NK-92 (cell line): ENCODE data around the gene PAX2.

ENCODE experiments used
- DNase-seq: peaks from one replicate; lab custom pipeline; 2025; ENCODE audit not compliant: unreplicated experiment; lab: John Stamatoyannopoulos, UW

Gene PAX2

DNA sequence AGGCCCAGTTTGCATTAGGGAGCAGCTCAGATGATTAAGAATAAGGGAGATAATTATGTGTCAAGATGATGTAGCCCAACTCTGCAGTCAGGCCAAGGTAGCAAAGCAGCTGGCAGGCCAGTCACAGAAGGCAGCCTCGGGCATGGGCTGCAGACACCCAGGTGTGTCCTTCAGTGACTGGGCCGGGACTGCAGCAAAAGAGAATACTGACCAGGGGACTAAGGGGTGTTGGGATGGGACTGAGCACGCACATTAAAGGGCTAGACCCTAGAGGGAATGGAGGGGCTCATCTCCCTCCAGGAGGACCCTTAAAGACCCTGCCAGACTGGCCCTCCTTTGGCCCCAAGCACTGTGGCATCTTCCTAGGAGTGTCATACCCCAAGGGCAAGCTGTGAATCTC is 38.7 kb downstream of the PAX2 start:
- DNase-seq = no peak

DNA sequence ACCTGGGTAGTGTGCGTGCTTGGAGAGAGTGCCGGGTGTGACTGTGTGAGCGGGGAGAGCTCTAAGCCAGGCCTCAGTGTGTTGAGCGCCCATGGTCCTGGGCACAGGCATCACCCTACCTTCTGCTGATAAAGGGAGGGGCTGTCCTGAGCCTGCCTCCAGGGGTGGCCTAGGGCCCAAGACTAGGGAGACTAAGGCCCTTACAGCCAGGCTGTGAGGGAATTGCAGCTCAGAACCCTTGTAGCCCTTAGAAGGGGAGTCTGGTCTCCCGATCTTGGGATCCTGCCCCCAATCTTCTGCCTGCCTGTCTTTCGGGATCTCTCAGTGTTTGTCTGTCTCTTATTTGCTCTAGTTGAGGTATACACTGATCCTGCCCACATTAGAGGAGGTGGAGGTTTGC is 41.2 kb downstream of the PAX2 start:
- no peak for DNase-seq

DNA sequence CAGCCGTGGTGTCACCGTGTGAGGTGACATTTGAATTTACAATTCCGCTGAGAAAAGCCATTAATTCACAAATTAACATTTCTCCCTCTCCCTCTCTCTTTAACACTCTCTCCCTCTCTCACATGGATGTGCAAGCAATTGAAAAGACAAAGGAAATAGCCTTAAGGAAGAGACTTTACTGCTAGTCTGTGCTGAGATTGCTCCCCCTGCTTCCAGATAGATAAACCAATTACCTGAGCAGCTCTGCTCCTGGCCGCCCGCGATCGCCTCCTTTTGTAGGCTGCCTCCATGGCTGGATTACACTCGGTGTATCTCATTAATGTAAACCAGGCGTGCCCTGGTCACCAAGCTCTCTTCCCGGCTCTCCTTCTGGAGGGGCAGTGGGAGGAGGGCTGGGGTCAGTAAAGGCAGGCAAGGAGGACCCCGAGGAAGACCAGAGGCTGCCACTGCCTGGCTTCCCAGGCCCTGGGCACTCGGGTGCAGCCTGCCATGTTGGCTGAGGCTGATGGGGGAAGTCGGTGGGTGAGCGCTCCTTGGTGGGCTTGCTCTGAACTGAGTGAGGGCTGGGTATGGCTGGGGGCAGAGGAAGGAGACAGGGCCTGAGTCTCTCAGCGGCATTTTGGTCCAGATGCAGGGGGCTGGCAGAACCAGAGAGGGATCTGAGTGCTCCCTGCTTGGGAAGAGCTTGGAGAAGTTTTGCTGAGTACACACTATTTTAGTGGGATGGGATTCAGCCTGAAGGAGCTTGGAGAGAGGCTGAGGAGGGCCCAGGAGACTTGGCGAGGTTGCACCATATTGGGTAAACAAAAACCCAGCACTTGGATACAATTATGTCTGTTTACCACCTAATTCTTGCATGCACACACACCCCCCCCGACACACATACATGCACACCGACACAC is 42.9 kb downstream of the PAX2 start:
- DNase-seq = no peak

DNA sequence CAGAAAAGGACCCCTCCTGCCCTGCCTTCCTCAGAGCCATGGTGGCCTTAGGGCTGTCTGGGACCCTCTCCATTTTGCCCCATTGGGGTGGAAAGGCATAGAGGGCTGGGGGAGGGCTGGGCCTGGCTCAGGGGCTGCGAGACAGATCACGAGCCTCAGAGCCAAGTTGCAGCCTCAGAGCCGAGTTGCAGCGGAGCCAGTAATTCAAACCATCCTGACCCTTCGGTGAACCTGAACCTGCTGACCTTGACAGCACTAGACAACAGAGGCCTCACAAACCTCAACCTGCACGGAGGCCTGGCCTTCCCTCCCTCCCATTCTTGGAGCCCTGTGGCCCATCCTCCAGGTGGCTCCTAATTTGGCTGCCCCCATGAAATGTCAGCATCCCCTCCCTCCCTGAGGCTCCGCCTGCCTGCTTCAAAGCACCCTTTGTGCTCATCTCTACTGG is 45.4 kb downstream of the PAX2 start:
- DNase-seq = no peak

DNA sequence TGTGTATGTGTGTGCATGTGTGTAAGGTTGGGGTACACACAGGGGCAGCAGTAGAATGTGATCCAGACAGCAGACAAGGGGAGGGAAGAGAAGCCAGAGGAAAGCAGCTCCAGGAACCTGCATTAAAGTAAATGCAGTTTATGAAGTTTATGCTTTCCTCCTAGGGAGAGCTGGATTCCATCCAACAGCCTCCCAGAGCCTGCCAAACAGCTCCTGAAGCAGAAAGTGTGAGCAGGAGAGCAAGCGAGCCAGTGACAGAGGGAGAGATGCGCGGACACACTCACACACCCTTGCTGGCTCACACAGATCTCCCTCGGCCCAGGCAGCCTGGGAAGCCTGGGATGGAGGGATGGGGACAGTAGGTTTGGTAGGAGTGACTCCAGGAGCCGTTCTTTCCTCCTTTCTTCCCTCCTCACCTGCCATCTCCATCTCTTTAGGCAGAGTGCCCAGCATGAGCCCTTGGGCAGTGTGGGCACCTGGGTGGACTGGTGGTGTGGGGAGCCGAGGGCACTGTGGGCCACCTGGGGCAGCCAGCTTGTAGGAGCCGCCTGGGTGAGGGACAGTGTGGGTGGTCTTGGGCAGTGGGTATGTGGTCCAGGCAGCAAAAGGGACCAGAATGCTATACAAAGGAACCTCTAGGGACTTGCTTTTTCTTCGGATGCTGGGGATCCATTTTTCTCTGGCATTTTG is 46.1 kb downstream of the PAX2 start:
- no peak for DNase-seq

DNA sequence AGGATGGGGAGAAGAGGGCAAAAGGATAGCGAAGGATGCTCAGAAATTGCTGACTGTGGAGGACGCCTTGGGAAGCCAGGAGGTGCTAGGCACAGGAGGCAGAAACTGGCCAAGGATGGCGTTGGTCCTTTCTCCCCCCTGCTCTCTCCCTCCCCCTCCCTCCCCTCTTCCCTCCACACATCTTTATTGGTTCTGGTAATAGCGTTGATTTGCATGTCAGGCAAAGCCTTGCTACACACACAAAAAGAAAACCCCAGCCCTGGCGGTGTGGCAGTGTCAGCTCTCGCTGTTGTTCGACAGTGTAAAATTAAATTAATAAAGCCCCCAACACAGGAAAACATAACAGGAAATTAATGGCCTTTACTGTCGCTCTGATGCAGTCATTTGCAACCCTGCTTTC is 47.2 kb downstream of the PAX2 start:
- no peak for DNase-seq

DNA sequence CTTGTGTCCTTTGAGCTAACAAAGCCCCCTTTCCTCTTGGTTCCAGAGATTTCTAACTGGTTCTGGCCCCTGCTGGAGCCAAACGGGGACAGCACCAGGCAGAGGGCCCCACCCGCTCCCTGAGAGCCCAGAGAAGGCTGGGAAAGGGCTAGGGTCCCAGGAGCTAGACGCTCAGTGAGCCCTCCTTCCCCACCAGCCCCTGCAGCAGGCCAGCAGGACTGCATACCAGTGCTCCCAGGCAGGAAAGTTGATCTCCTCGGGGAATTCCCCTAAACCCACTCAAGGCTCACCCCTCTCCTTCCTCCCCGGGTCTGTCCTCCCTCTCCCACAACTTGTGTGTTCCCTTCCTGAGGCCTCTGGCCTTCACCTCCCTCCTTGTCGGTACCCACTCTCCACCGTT is 47.7 kb downstream of the PAX2 start:
- no peak for DNase-seq

DNA sequence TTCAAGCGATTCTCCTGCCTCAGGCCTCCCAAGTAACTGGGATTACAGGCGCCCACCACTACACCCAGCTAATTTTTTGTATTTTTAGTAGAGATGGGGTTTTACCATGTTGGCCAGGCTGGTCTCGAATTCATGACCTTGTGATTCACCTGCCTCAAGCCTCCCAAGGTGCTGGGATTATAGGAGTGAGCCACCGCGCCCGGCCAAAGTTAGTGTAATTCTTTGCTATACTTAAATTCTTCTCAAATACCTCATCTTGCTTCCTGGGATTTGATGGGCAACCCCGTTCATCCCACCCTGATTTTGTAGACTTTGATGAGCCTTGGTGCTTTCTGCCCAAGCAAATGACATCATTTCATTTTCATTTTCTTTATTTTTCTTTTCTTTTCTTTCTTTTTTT is 54.5 kb downstream of the PAX2 start:
- DNase-seq = no peak

DNA sequence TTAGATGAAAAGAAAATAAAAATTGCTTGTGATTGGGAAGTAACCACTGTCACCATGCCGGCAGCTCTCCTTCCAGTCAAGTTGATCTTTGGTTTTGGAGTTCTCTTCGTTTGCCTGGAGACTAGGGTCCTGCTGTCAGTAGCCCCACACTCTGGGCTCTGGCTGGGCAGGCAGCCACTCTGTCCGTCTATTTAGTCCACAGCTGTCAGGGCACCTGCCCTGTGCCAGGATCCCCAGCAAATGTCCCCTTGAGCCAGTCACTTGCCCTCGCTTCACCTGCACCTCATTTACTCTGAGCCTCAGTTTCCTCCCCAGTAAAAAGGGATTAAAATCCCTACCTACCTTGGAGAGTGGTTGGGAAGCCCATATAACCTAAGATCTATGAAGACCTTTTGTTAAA is 55.5 kb downstream of the PAX2 start:
- DNase-seq = no peak

DNA sequence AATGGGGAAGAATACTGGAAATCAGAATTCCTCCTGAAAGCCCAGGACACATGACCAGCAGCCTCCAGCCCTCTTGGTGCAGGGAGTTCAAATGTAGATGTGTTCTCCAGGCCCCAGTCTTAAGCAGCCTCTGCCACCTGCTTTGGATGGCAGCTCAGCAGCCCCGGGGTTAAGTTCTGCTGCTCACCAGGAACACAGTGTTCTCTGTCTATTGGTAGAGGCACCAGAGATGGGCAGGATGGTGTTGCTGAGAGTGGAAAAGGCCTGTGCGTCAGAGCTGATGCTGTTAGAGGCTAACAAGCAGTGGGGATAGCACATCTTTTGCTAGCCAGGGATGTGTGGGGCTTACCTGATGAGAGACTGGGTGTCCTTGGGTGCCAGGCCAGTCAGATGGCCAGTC is 56.8 kb downstream of the PAX2 start:
- DNase-seq = no peak

DNA sequence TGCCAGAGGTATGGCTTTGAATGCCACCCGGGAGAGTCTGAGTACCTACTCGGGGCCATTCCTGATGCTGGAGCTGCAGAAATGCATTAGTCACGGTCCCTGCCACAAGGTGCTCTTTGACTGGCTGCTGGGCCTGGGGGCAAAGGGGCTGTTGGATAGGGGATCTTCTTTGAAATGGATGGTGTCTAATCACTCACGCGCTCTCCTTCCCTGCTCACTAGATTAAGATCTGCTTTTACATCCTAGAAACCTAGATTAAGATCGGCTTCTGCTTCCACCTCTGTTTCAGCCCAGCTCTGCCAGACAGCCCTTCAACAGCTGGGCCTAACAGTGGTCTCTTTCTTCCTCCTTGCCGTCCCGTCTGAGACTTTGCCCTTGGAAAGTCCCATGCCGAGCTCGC is 57.2 kb downstream of the PAX2 start:
- DNase-seq = no peak

DNA sequence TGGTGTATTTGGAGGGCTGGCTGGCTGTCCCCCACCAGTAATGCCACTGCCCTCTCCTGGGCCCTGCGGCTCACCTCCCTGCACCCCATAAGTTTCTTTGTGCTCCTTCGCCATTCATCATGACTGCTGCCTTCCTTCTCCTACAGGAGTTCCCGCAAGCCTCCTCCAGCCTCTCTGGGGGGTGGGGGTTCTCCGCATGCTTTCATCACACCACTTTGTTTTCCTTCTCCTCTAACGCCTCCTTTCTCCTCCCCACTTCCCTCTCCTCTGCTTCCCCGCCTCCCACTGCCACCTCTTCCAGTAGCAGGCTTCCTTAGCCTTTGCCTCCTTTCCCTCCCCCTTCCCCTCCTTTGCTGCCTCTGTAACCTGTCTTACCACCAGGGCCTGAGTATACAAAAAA is 58.1 kb downstream of the PAX2 start:
- DNase-seq = no peak

DNA sequence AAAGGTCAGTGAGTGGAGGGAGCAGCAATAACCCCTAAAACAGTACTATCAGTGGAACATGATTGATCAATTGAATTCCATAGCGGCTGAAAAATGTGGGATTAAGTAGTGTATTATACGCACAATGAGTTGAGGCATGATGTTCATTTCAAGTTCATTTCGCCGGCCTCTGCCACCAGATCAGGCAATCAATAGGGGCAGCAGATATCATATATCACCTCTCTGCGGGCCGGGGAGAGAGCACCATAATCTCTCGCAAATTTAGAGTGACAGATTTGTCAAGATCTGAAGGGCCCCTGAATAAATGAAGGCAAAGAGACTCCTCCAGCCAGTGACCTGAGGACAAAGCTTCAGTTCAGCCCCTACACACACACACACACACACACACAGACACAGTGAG is 58.5 kb downstream of the PAX2 start:
- no peak for DNase-seq

DNA sequence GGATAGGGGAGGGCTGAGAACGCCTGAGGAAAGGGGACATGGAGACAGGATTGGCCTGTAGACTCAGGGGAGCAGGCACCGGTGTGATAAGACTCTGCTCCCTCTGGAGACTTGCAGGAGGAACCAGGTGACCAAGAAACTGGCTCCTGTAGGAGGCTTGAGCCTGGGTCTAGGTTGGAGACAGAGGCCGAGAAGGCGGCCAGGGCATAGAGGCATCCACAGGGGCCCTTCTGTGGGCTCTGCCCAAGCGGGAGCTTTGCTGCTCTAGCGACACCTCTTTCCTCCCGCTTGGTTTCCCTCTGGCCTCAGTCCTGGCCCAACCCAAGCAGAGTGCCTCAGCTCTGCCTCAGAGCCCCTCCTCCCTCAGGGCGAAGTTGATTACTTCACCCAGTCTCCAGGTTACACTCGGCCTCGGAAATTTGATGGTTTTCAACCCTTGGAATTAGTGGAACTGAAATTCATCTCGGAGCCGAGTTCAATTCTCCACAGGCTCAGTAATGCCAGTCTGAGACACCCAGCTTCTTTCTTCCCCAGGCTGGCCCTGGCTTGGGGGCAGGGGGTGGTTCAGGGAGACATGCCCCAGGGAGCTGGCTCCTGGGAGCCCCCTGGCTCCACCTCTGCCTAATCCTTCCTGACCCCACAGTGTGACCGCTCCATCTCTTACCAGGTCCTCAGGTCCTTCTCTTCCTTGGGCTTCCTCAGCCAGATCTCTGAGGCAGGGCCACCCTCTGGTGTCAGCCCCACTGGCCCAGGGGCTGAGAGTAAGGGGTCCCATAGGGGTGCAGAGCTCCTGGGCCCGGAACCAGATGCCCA is 60.4 kb downstream of the PAX2 start:
- DNase-seq = no peak

DNA sequence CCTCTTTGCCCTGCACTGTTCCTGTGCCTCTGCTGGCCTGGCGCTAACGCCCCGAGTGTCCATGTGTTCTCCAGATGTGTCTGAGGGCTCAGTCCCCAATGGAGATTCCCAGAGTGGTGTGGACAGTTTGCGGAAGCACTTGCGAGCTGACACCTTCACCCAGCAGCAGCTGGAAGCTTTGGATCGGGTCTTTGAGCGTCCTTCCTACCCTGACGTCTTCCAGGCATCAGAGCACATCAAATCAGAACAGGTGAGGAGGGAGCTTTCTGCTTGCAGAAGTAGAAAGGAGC is 60.9 kb downstream of the PAX2 start:
- DNase-seq = no peak

DNA sequence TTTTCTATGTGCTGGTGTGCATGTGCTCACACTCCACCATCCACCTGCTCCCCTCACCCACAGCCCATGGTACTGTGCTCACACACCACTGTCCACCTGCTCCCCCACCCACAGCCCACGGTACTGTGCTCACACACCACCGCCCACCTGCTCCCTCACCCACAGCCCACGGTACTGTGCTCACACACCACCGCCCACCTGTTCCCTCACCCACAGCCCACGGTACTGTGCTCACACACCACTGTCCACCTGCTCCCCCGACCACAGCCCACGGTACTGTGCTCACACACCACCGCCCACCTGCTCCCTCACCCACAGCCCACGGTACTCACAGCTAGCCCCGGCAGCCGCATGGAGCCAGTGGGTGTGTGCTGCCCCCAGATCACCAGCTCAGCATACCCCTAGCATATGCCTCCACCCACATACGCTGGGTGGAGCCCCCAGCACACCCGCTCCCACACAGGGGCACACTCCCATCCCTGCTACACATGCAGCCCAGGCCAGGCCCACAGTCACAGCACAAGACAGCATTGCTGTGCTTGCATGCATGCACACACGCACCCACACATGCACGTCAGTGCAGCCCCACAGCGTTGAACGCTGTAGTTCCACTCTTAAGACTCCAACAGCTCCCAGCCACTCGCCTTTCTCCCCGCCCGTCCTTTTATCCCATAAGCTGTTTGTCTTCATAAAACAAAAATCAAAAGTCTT is 62.0 kb downstream of the PAX2 start:
- no peak for DNase-seq

DNA sequence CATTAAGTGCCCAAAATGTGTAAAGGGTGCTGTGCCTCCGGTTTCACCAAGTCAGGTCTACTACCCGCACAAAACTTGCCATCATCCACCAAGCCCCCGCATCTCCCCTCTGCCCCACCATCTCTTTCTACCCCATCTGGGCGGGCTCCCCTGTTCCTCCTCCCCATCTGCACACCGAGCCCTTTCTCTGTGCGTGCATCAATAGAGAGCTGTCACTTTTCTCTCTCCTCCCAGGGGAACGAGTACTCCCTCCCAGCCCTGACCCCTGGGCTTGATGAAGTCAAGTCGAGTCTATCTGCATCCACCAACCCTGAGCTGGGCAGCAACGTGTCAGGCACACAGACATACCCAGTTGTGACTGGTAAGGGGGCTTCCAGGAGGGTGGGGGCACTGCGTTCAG is 63.5 kb downstream of the PAX2 start:
- DNase-seq = no peak

DNA sequence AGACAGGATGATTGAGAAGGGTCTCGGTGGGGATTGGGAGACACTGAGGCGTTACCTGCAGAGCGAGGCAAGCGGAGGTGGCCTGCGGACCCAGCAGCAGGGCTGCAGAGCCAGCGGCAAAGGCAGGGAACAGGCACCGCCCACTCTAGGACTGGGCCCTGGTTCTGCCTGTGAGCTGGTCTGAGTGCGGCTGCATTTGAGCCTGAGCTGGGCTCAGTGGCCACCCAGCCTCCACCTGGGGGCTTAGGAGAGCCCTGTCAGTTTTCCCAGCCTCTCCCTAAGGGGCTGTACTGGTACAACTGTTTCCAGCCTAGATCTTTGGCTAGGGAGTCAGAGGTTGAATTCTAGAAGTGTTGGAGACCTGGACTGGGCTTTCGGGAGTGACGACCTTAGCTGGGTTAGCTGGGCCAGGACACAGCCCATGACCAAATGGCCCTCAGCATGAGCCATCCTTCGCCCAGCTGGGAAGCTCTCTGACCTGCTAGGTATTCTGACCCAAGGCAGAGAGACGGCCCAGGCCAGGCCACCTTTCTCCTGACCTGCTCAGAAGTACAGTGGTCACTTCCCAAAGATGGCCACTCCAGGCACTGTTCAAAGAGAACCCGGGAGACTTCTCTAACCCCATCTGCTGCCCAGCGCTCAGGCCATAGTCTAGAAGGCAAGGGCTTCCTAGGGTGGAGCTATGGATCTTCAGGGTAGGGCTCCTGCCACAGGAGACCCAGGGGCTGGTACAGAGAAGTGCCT is 64.9 kb downstream of the PAX2 start:
- no peak for DNase-seq

DNA sequence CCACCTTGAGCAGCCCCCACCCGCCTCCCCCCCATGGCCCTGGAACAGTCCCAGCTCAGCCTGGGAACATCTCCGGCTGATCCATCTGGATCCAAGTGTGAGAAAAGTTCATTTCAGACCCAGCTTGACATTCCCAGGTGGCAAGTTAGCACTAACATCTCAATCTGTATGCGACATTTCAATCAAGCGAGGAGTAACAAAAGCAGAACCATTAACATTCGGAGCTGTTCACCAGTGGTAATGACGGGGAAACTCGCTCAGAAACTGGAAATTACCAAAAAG is 65.4 kb downstream of the PAX2 start:
- DNase-seq = no peak

DNA sequence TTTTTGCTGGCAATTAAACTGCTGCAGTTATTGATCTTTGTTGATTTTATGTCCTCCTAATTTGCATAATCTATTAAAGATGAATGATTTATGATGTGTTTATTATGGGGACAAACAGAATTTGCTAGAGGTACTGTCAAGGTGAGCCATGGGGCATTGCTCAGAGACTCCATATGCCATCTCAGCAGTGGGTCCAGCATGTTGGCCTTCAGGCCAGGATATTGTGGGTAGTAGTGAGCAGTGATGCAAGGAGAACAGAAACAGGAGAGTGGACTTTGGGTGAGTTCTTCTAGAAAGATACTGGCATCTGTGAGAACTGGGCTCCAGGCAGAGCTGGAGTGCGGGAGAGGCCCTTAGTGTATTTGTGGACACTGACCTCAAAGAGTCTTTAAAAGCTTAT is 65.9 kb downstream of the PAX2 start:
- no peak for DNase-seq
